Cardiac septum (tissue), 1 donor: ENCODE data around the gene IFITM2. TPM values are rescaled to one million over a fixed set of nuclear protein-coding genes. Genes with fewer than 3 reads are reported as not detected.
"Not testable (repeated sequence)": the region's sequence is repeated elsewhere in the genome, so short reads cannot be mapped to it uniquely, and the experiment has no call there.

Experiments used
- DNase-seq: peaks from one replicate; pipeline ENCODE4 v3.0.0-alpha.2; 2020; ENCODE audit warnings: low spot score
- intact Hi-C: fragments of 100-400 bp; cut with DNase I; formaldehyde crosslinking; loops from one replicate; pipeline ENCODE4 v1.14.0; 2022
- total RNA-seq: library from RNA; stranded (reverse); fragmentation: NEBNext Ultra II Directional; extraction: Animal tissue kit (Norgen Biotek cat#: 25700); gene quantifications from one replicate; pipeline ENCODE4 v1.2.1, GENCODE V29; 2021
- donor health status: DM: no; HTN: no; CAD: no.

IFITM2 gene
- total RNA-seq, 1 donor from 2014 or later = 215 TPM

DNA sequence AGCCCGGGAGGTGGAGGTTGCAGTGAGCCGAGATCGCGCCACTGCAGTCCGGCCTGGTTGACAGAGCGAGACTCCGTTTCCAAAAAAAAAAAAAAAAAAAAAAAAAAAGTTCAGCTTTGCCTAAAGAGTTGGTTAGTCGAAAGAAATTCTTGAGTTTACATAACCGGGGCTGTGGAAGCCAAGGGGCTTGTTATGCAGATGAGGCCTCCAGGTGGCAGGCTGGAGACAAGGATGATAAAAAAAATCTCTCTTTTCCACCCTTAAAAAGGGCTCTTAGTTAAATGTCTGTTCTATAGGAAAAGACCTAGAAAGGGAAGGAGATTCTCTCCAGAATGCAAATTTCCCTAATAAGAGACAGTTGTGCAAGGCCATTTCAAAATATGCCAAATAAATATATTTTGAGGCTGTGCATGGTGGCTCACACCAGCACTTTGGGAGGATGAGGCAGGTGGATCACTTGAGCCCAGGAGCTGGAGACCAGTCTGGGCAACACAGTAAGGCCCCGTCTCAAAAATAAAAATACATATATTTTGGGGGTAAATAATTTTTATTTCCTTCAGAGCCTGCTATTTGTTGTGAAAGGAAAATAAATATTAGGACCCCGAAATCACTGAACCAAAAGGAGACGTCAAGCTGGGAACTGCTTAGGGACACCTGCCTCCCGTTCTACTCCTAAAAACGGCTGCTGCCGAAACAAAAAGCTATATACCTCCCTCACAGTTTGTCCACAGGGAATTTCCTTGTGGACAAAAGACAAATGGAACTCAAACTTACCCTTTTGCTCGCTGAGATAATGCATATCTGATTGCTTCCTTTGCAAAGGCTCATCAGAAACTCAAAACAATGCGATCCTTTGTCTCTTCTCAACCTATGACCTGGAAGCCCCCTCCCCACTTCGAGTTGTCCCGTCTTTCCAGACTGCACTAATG, 2.4 kb upstream of the IFITM2 start:
- DNase-seq = no peak
- intact Hi-C loops = no loop called here

DNA sequence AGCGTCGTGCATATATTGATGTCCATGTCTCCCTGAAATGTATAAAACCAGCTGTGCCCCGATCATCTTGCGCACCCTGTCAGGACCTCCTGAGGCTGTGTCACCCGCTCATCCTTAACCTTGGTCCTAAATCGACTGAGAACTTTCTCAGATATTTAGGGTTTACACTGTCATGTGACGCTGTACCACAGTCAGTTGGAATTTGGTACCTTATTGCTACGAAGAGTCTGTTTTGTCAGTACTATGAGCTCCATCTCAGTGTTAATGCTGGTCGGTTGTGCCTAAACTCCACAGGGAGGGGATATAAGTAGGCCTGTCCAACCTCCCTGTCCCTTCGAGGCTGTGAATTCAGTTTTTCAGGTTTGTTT, 1.8 kb upstream of the IFITM2 start:
- no peak for DNase-seq
- intact Hi-C loops = no loop called here

DNA sequence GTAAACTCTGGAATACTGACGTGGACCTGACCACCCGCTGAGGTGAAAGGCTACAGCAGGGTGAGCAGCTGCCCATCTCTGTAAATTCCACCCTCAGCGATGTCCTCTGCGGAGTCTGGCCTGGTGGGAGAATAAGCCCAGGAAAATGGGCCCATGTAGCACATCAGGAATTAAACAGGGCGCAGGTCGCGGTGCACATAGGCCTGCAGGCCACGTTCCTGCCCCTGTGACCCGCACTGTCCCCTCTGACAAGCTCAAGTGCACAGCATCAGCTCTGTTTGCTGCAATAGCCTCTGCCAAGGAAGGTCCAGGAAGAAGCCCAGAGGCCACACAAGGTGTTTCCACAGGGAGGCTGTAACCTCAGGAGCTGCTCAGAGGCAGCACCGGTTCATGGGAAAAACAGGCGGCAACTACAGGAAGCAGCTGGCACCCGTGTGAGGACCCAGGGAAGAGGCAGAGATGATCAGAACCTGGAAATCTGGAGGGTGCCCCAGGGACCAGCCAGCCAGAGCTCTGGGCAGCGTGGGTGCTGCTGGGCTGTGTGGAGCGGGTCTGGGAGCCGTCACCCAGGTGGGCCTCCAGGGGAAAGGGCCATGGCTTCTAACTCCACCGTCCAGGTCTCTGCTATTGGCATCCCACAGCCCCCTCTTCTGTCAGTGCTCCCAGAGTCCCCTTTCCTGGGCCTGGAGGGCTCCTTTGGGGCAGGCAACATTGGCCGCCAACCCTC, 808 bp upstream of the IFITM2 start:
- intact Hi-C loops = no loop called here
- DNase-seq = no peak

DNA sequence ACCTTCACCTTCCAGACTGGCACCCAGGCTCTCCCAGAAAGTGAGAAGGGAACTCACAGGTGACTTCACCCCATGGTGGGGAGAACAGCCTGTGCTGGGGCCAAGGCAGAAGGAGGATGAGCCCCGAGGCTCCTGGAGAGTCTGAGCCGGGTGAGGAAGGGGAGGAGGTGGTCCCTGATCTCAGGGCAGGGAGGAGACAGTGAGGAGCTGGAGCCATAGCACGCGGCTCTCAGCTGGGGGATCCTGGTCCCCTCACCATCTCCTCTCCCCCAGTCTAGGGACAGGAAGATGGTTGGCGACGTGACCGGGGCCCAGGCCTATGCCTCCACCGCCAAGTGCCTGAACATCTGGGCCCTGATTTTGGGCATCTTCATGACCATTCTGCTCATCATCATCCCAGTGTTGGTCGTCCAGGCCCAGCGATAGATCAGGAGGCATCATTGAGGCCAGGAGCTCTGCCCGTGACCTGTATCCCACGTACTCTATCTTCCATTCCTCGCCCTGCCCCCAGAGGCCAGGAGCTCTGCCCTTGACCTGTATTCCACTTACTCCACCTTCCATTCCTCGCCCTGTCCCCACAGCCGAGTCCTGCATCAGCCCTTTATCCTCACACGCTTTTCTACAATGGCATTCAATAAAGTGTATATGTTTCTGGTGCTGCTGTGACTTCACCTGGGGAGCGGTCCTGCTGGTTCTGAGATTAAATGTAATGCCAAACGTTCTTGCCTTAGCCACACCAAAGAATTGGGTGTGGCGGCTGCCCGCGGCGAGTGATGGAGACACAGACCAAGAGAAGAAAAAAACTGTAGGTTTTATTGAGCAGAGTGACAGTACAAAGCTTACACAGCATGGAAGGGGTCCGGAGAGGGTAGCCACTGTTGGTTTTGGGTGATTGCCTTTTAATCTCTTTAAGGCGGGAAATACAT, 1.4 kb downstream of the IFITM2 start:
- intact Hi-C loops = loop anchor here (1.0 kb wide), 1 partner anchor 46 kb away; no protein-coding TSS in a partner anchor
- DNase-seq = not testable (repeated sequence)

DNA sequence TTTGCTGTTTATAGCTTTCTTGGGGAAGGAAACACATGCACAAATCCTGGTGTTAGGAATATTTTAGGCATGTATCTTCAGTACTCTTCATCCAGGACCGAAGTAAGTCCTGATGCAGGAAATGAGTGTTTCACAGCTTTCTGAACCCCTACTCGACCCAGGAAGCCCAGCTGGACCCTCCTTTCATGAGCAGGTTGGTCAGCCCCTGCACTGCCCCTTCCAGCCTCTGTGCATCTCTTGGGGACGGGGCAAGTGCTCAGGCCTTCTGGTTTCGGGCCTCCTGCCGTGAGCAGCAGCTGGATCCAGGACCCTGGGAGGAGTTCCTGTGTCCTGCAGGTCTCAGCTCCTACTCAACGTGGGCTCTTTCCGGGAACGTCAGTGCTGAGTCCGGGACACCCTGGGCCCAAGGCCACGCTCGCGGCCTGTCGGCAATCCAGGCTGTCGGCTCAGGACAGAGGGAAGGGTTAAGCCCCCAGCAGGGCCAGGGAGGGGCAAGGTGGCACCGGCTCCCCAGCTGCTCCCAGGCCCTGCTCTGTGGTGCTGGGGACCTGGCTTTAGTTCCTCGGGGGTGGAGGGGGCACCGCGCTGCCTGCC, 2.5 kb downstream of the IFITM2 start:
- intact Hi-C loops, DNase-seq: not testable (repeated sequence)

DNA sequence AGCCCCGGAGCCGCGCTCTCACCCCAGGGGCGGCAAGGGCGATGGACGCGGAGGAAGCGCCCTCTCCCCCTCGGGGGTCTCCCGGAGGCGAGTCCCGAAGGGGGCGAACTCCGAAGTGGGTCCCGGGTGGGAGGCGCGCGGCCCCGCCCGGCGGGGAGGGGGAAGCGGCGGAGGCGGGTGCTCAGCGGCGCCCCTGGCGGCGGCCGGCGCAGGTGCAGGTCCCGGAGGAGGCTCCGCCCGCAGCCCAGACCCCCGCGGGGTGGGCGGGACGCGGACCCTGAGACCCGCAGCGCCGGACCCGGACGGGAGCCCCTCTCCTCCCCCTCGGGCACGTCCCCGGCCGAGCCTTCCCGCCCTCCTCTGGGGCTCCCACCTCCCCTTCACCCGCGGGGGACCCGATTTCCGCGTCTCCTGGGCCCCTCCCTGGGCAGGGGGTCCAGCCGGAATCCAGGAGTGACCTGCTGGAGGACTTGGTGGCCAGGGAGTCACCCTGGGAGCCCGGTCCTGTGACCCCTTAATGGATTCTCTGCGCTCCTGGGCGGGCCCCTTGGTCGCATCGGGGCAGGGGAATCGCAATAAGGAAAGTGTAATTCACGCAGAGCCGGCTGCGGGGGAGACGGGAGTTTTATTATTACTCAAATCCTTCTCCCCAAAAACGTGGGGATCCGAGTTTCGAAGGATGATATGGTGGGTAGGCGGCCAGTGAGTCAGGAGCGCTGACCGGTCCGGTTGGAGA, 3.6 kb downstream of the IFITM2 start:
- DNase-seq, intact Hi-C loops: not testable (repeated sequence)

DNA sequence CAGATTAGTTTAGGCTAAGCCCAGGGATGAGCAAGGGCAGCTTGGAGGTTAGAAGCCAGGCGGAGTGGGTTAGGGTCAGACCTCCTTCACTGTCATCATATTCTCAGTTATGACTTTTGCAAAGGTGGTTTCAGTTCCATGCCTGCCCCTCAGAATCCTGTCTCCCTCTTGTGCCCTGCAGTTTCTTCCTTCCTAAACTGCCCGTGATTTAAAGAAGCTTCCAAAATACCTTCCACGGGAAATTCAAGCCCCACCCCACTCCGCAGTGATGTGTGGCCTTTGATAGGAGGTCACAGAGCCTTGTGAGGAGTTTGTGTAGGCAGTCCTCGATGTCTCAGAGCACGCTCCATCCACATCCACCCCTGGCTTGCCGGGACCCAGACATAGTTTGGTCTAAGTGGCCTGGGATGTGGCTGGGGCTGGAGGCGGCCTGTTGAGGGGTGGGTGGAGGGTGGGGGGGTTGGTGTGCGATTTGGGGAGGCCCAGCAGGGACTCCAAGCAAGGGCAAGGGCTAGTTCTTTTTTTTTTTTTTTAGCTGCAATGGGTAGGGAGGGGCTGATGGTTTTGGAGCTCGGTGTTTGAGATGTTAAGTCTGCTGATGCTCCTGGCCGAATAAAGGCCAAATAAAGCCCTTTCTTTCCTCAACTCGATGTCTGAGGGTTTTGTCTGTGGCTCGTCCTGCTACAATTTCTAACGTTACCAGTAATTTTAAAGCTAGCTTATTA, 4.6 kb downstream of the IFITM2 start:
- intact Hi-C loops = no loop called here
- DNase-seq = no peak

DNA sequence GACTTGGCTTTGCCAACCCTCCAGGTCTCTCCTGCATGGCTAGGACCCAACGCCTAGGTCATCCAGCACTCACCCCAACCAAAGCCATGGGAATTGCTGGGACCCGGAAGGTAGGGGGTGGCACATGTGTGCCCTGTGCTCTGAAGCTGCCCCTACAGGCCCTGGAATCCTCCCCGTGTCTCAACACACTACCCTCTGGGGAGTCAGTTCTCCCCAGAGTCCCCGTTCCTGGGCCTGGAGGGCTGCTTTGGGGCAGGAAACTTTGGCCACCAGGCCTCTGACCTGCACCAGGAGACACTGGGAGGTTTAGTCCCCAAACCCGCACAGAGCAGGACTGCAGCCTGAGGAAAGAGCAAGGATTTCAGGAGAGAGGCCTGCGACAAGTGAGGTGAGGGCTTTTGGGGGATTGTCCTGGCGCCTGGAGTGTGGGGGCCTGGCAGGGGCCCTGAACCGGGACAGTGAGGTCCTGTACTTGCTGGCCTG, 5.7 kb downstream of the IFITM2 start:
- intact Hi-C loops = no loop called here
- no peak for DNase-seq

DNA sequence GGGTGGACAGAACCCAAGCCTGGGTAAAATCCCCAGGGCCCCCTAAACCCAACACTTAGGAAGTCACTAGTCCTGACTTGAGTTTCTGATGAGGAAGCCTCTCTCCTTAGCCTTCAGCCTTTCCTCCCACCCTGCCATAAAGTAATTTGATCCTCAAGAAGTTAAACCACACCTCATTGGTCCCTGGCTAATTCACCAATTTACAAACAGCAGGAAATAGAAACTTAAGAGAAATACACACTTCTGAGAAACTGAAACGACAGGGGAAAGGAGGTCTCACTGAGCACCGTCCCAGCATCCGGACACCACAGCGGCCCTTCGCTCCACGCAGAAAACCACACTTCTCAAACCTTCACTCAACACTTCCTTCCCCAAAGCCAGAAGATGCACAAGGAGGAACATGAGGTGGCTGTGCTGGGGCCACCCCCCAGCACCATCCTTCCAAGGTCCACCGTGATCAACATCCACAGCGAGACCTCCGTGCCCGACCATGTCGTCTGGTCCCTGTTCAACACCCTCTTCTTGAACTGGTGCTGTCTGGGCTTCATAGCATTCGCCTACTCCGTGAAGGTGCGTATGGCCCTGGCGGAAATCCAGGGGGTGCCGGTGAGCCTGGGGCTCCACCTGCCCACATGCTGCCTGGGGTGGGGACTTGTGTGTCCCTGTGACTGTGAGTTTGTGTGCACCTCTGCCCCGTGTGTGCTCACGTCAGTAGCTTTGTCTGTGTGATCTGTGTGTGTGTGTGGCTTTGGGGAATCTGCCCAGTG, 6.4 kb downstream of the IFITM2 start, which contains the start of gene IFITM1:
Gene IFITM1 (plus strand): TSS at position 254 of the 767 bp plus-strand sequence. CDS start 131 bp downstream, at position 385.
- DNase-seq = no peak
- intact Hi-C loops = no loop called here

DNA sequence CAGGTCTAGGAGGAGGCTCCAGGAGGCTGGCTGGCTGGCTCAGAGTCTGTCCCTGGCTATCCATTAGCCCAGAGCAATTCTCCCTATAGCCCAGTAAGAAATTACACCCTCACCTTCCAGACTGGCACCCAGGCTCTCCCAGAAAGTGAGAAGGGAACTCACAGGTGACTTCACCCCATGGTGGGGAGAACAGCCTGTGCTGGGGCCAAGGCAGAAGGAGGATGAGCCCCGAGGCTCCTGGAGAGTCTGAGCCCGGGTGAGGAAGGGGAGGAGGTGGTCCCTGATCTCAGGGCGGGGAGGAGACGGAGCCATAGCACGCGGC, 6.9 kb downstream of the IFITM2 start:
- intact Hi-C loops, DNase-seq: not testable (repeated sequence)

DNA sequence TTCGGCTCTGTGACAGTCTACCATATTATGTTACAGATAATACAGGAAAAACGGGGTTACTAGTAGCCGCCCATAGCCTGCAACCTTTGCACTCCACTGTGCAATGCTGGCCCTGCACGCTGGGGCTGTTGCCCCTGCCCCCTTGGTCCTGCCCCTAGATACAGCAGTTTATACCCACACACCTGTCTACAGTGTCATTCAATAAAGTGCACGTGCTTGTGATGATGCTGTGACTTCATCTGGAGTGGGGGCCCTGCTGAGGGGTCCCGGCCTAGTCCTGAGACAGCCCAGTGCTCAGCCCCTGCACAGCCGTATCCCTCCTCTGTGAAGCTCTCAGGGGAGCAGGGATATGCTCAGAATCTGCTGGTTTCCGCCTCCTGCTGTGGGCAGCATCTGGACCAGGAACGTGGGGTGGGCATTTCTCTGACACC, 7.5 kb downstream of the IFITM2 start:
- intact Hi-C loops = no loop called here
- DNase-seq = no peak

DNA sequence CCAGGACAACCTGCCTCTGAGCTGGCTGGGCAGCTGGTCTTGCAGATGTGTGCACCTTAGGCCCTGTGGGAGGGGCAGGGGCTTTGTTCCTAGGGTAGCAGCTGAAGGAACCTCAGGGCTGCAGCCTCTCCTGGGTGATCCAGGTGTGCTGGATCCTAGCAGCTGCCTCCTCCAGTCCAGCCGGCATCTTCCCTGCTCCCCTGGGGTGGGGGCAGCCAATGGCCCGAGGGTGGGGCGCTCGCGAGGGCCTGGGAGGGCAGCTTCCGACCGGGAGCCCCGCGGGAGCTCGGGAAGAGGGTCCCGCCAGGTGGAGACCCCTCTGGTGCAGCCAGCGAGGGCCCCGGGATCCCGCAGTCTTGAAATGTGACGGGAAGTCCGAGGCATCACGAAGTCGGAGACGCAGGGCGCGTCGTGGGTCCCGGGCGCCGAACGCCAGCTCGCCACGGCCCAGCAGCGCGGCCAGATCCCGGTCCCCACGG, 7.9 kb downstream of the IFITM2 start:
- DNase-seq = no peak
- intact Hi-C loops = no loop called here

DNA sequence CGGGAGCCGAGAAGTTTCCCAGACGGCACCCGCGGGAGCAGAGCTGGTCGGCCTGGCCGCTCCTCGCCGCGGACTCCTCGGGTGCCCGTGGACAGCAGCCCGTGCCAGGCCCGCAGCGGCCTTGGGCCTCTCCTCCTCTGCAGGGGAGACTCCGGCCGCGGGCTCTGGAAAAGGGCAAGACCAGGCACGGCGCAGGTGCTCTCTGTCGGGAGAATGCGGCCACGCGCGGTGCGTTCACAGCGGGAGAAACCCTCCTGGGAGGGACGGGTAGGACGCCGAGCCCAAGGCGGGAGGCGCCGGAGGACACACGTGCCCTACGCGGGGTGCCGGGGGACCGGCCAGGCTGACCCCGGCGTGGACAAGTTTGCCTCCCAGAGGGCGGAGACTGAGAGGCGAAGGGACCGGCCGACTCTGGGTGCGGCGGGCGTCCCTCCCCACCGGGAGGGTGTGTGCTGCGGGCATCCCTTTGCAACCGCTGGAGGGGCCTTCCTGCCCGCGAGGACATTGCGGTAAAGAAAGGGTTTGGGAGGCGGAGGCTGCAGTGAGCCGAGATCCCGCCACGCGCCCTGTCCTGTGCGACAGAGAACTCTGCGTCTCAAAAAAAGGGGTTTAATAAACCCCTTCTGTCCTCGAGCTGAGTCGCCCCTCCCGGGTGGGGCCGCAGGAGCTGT, 8.6 kb downstream of the IFITM2 start:
- no peak for DNase-seq
- intact Hi-C loops = no loop called here

DNA sequence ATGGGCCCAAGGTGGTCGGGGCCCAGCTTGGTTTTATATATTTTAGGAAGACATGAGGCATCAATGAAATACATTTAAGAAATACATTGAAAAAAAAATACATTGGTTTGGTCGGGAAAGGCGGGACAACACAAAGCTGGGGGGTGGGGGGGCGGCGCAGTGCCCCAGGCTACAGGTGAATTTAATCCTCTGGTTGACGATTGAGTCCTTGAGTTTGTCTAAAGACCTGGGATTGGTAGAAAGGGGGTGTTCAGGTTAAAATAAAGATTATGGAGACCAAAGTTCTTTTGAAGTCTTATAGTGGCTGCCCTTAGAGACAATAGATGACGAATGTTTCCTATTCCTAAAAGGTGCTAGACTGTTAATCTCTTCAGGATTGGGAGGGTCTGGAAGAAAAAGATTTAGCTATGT, 9.3 kb downstream of the IFITM2 start:
- no peak for DNase-seq

DNA sequence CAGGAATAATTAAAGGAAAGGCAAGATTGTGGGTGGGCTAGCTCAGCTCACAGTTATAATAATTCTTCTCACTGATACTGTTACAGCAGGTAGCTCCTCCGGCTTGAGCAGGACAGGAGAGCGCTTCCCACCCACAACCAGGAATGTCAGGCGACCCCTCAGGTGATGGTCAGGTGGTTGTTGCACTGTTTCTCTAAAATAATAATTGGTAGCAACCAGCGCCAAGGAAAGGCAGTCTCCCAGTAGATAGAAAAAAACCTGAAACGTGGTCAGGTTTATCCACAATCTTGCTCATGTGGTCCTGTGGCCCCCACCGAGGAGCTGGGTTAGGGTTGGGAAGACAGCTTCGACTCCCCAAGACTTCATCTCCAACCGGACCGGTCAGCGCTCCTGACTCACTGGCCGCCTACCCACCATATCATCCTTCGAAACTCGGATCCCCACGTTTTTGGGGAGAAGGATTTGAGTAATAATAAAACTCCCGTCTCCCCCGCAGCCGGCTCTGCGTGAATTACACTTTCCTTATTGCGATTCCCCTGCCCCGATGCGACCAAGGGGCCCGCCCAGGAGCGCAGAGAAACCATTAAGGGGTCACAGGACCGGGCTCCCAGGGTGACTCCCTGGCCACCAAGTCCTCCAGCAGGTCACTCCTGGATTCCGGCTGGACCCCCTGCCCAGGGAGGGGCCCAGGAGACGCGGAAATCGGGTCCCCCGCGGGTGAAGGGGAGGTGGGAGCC, 10.2 kb downstream of the IFITM2 start:
- peak; percentile 53 for DNase-seq
- intact Hi-C loops = not testable (repeated sequence)

More for the DNA sequence above, 9.3 kb downstream of the IFITM2 start:
- intact Hi-C loops = no loop called here
